HUES6 (cell line): ENCODE data around the gene CCR5.

Experiments
- H3K27ac ChIP-seq: 2 replicates; pipeline ENCODE4 v1.7.0; 2013; ENCODE audit warnings: low read depth, mild to moderate bottlenecking, low read length, inconsistent platforms
- H3K27me3 ChIP-seq: 2 replicates; pipeline ENCODE4 v1.6.1; 2013; ENCODE audit warnings: low read length; ENCODE audit not compliant: control insufficient read depth, insufficient read depth
- H3K36me3 ChIP-seq: 2 replicates; pipeline ENCODE4 v1.6.1; 2013; ENCODE audit warnings: low read length; ENCODE audit not compliant: control insufficient read depth, insufficient read depth
- H3K4me1 ChIP-seq: 2 replicates; pipeline ENCODE4 v1.6.1; 2013; ENCODE audit warnings: low read length; ENCODE audit not compliant: control insufficient read depth, insufficient read depth
- H3K4me3 ChIP-seq: 2 replicates; pipeline ENCODE4 v1.5.1; 2013; ENCODE audit warnings: low read depth, low read length
- H3K9ac ChIP-seq: one replicate; pipeline ENCODE4 v1.6.1; 2013; ENCODE audit warnings: mild to moderate bottlenecking, low read length
- H3K9me3 ChIP-seq: 2 replicates; pipeline ENCODE4 v1.6.1; 2013; ENCODE audit warnings: low read depth, low read length; ENCODE audit not compliant: control insufficient read depth, insufficient read depth

CCR5 gene

GRCh38 chr3:46358466-46358865, 12.3 kb upstream of the CCR5 start:
- Histone ChIP-seq H3K9me3 (no peaks in the 10 kb centered on the region), H3K27me3 (peaks cover 13% of the 10 kb centered on the region; the same call in 1 of the 2 replicates), H3K4me3 (no peak overlapping the region), H3K36me3 (no peaks in the 10 kb centered on the region), H3K9ac (no peak overlapping the region), H3K4me1 (no peaks in the 10 kb centered on the region), H3K27ac (no peak overlapping the region)

- Histone ChIP-seq H3K27me3 (peaks cover 6% of the 10 kb centered on the region; the same call in 1 of the 2 replicates), H3K4me3 (no peak overlapping the region), H3K4me1 (no peaks in the 10 kb centered on the region), H3K27ac (no peak overlapping the region), H3K36me3 (no peaks in the 10 kb centered on the region), H3K9me3 (no peaks in the 10 kb centered on the region), H3K9ac (no peak overlapping the region)
Measured at GRCh38 chr3:46359733-46360493, 10.8 kb upstream of the CCR5 start.

GRCh38 chr3:46360907-46361306, 9.8 kb upstream of the CCR5 start:
- H3K4me1 ChIP-seq: no peaks in the 10 kb centered on the region

GRCh38 chr3:46361408-46362283, 9.1 kb upstream of the CCR5 start:
- Histone ChIP-seq H3K4me3 (no peak overlapping the region), H3K27ac (no peak overlapping the region), H3K27me3 (no peaks in the 10 kb centered on the region), H3K9me3 (no peaks in the 10 kb centered on the region), H3K4me1 (no peaks in the 10 kb centered on the region), H3K36me3 (no peaks in the 10 kb centered on the region), H3K9ac (no peak overlapping the region)

More at GRCh38 chr3:46360907-46361306, 9.8 kb upstream of the CCR5 start:
- H3K4me3 ChIP-seq: no peak overlapping the region
- H3K27ac ChIP-seq: no peak overlapping the region
- H3K9me3 ChIP-seq: no peaks in the 10 kb centered on the region
- H3K36me3 ChIP-seq: no peaks in the 10 kb centered on the region
- H3K27me3 ChIP-seq: no peaks in the 10 kb centered on the region
- no peak overlapping the region for H3K9ac ChIP-seq

GRCh38 chr3:46365041-46365440, 5.7 kb upstream of the CCR5 start:
- Histone ChIP-seq H3K4me3 (no peak overlapping the region), H3K4me1 (peaks cover 3% of the 10 kb centered on the region; the same call in 1 of the 2 replicates), H3K27me3 (no peaks in the 10 kb centered on the region), H3K9me3 (no peaks in the 10 kb centered on the region), H3K9ac (no peak overlapping the region), H3K27ac (no peak overlapping the region), H3K36me3 (no peaks in the 10 kb centered on the region)

- no peaks in the 10 kb centered on the region for H3K27me3 ChIP-seq
- no peaks in the 10 kb centered on the region for H3K36me3 ChIP-seq
- no peaks in the 10 kb centered on the region for H3K9me3 ChIP-seq
- H3K9ac ChIP-seq: no peak overlapping the region
- no peak overlapping the region for H3K4me3 ChIP-seq
- H3K27ac ChIP-seq: no peak overlapping the region
- peaks cover 3% of the 10 kb centered on the region; the same call in 1 of the 2 replicates for H3K4me1 ChIP-seq
Measured at GRCh38 chr3:46365737-46366524, 4.8 kb upstream of the CCR5 start.

- Histone ChIP-seq H3K27me3 (no peaks in the 10 kb centered on the region), H3K9ac (no peak overlapping the region), H3K4me1 (peaks cover 3% of the 10 kb centered on the region; the same call in 1 of the 2 replicates), H3K4me3 (no peak overlapping the region), H3K36me3 (no peaks in the 10 kb centered on the region), H3K27ac (no peak overlapping the region), H3K9me3 (no peaks in the 10 kb centered on the region)
Measured at GRCh38 chr3:46367811-46368210, 2.9 kb upstream of the CCR5 start.

GRCh38 chr3:46368569-46368968, 2.2 kb upstream of the CCR5 start:
- Histone ChIP-seq H3K4me1 (peaks cover 3% of the 10 kb centered on the region; the same call in 1 of the 2 replicates), H3K27ac (no peak overlapping the region), H3K9me3 (no peaks in the 10 kb centered on the region), H3K9ac (no peak overlapping the region), H3K4me3 (no peak overlapping the region), H3K27me3 (no peaks in the 10 kb centered on the region), H3K36me3 (no peaks in the 10 kb centered on the region)

- Histone ChIP-seq H3K27me3 (no peaks in the 10 kb centered on the region), H3K4me3 (no peak overlapping the region), H3K36me3 (no peaks in the 10 kb centered on the region), H3K9ac (no peak overlapping the region), H3K4me1 (peaks cover 3% of the 10 kb centered on the region; the same call in 1 of the 2 replicates), H3K9me3 (no peaks in the 10 kb centered on the region), H3K27ac (no peak overlapping the region)
Measured at GRCh38 chr3:46369151-46369550, 1.6 kb upstream of the CCR5 start.

- Histone ChIP-seq H3K9ac (no peak overlapping the region), H3K4me3 (no peak overlapping the region), H3K27me3 (no peaks in the 10 kb centered on the region; the same call in 1 of the 2 replicates), H3K27ac (no peak overlapping the region), H3K36me3 (no peaks in the 10 kb centered on the region), H3K4me1 (peaks cover 3% of the 10 kb centered on the region; the same call in 1 of the 2 replicates), H3K9me3 (no peaks in the 10 kb centered on the region)
Measured at GRCh38 chr3:46369675-46370132, 1.0 kb upstream of the CCR5 start.
